Left lung (tissue), 14 donors: ENCODE data around the gene RUSC2. TPM values are rescaled to one million over a fixed set of nuclear protein-coding genes. Genes with fewer than 3 reads are reported as not detected.
A peak's percentile ranks its signal among the peaks of the same experiment; 100 is the strongest.

Experiments
- ATAC-seq: fragments of 200-7000 bp; cut with Tn5 transposase; one replicate; pipeline ENCODE4 v1.9.1; 2020; ENCODE audit warnings: moderate library complexity
- DNase-seq, 4 donors: peaks; one replicate each; pipeline ENCODE4 v3.0.0-alpha.2; 2013 to 2020
- H3K27ac ChIP-seq, 2 donors: fragments of 200-600 bp; sonication (generic) in 1 of 2; one replicate each; pipeline versions ENCODE4 v1.5.0 to v1.8.0; 2020 to 2021
- H3K27me3 ChIP-seq, 2 donors: fragments of 200-600 bp; sonication (generic) in 1 of 2; one replicate each; pipeline versions ENCODE4 v1.5.0 to v1.8.0; 2020 to 2021
- H3K36me3 ChIP-seq, 2 donors: fragments of 200-600 bp; sonication (generic) in 1 of 2; one replicate each; pipeline versions ENCODE4 v1.5.0 to v1.8.0; 2020 to 2021
- H3K4me1 ChIP-seq, 2 donors: fragments of 200-600 bp; one replicate each; pipeline ENCODE4 v1.8.0; 2021
- H3K4me3 ChIP-seq, 2 donors: fragments of 200-600 bp; sonication (generic) in 1 of 2; one replicate each; pipeline versions ENCODE4 v1.5.0 to v1.8.0; 2020 to 2021; ENCODE audit warnings: mild to moderate bottlenecking in 1 of 2
- H3K9me3 ChIP-seq, 2 donors: fragments of 200-600 bp; sonication (generic) in 1 of 2; one replicate each; pipeline versions ENCODE4 v1.5.0 to v1.8.0; 2020 to 2021
- CTCF ChIP-seq, 2 donors: fragments of 200-600 bp; sonication (generic) in 1 of 2; IDR thresholded peaks; one replicate each; pipeline versions ENCODE4 v1.5.0 to v1.8.0; 2021; ENCODE audit warnings: antibody characterized with exemption in 2 of 2
- intact Hi-C, 2 donors: fragments of 100-400 bp; cut with DNase I; formaldehyde crosslinking; loops; one replicate each; pipeline versions ENCODE4 v1.11.2 to v1.14.2; 2022
- long read RNA-seq, 12 donors: library from polyadenylated mRNA in 2 of 12; unstranded in 2 of 12; transcript quantifications; one replicate each; pipeline ENCODE4 v2.0.0 and lab custom pipeline, GENCODE V29; 2019 to 2026
- polyA plus RNA-seq, 6 donors: library from polyadenylated mRNA; unstranded; fragments of 120-200 nt; gene quantifications; one replicate each; pipeline ENCODE4 v1.2.1, GENCODE V29; 2013; ENCODE audit not compliant: insufficient read length in 6 of 6
- total RNA-seq, 2 donors: library from RNA; stranded (reverse); fragmentation: NEBNext Ultra II Directional; extraction: Animal tissue kit (Norgen Biotek cat#: 25700); gene quantifications; one replicate each; pipeline ENCODE4 v1.2.1, GENCODE V29; 2021
- donor health status: DM: no; HTN: yes; CAD: no.
- donor health status: DM: no; HTN: no; CAD: no.

The RUSC2 gene, protein sequence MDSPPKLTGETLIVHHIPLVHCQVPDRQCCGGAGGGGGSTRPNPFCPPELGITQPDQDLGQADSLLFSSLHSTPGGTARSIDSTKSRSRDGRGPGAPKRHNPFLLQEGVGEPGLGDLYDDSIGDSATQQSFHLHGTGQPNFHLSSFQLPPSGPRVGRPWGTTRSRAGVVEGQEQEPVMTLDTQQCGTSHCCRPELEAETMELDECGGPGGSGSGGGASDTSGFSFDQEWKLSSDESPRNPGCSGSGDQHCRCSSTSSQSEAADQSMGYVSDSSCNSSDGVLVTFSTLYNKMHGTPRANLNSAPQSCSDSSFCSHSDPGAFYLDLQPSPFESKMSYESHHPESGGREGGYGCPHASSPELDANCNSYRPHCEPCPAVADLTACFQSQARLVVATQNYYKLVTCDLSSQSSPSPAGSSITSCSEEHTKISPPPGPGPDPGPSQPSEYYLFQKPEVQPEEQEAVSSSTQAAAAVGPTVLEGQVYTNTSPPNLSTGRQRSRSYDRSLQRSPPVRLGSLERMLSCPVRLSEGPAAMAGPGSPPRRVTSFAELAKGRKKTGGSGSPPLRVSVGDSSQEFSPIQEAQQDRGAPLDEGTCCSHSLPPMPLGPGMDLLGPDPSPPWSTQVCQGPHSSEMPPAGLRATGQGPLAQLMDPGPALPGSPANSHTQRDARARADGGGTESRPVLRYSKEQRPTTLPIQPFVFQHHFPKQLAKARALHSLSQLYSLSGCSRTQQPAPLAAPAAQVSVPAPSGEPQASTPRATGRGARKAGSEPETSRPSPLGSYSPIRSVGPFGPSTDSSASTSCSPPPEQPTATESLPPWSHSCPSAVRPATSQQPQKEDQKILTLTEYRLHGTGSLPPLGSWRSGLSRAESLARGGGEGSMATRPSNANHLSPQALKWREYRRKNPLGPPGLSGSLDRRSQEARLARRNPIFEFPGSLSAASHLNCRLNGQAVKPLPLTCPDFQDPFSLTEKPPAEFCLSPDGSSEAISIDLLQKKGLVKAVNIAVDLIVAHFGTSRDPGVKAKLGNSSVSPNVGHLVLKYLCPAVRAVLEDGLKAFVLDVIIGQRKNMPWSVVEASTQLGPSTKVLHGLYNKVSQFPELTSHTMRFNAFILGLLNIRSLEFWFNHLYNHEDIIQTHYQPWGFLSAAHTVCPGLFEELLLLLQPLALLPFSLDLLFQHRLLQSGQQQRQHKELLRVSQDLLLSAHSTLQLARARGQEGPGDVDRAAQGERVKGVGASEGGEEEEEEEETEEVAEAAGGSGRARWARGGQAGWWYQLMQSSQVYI (N-terminal part only)
- total RNA-seq (10 to 100 TPM; 28.2 to 32.2 TPM), polyA plus RNA-seq (10 to 100 TPM; 14.9 to 19.9 (median 16.1) TPM)
- long read RNA-seq, donor 1, full-length matches to known transcripts, result 8 of 17 reads
- long read RNA-seq, donor 1, partial matches to known transcripts, result 9 of 17 reads
- long read RNA-seq, donor 1, other reads (novel, unspliced or antisense), result 0 of 17 reads
- long read RNA-seq, donor 2, partial matches to known transcripts, result 5 of 9 reads
- long read RNA-seq, donor 2, other reads (novel, unspliced or antisense), result 0 of 9 reads
- long read RNA-seq, donor 3, full-length matches to known transcripts, result 2 of 2 reads
- long read RNA-seq, donor 3, partial matches to known transcripts, result 0 of 2 reads
- long read RNA-seq, donor 3, other reads (novel, unspliced or antisense), result 0 of 2 reads
- long read RNA-seq, donor 4, partial matches to known transcripts, result 2 of 4 reads
- long read RNA-seq, donor 4, other reads (novel, unspliced or antisense), result 1 of 4 reads
- long read RNA-seq, donor 5, partial matches to known transcripts, result 13 of 15 reads
- long read RNA-seq, donor 5, other reads (novel, unspliced or antisense), result 0 of 15 reads
- long read RNA-seq, donor 6, partial matches to known transcripts, result 8 of 10 reads
- long read RNA-seq, donor 6, other reads (novel, unspliced or antisense), result 0 of 10 reads
- long read RNA-seq, donor 7, partial matches to known transcripts, result 0 of 1 reads
- long read RNA-seq, donor 7, other reads (novel, unspliced or antisense), result 0 of 1 reads
- long read RNA-seq, donor 8, partial matches to known transcripts, result 0 of 3 reads
- long read RNA-seq, donor 8, other reads (novel, unspliced or antisense), result 0 of 3 reads
- long read RNA-seq, donor 9, result 0 reads
- long read RNA-seq, donor 10, partial matches to known transcripts, result 0 of 2 reads
- long read RNA-seq, donor 10, other reads (novel, unspliced or antisense), result 2 of 2 reads
- long read RNA-seq, donor 11, full-length matches to known transcripts, result 15 of 78 reads
- long read RNA-seq, donor 11, partial matches to known transcripts, result 63 of 78 reads
- long read RNA-seq, donor 11, other reads (novel, unspliced or antisense), result 0 of 78 reads
- long read RNA-seq, donor 12, partial matches to known transcripts, result 0 of 1 reads
- long read RNA-seq, donor 12, other reads (novel, unspliced or antisense), result 0 of 1 reads

DNA sequence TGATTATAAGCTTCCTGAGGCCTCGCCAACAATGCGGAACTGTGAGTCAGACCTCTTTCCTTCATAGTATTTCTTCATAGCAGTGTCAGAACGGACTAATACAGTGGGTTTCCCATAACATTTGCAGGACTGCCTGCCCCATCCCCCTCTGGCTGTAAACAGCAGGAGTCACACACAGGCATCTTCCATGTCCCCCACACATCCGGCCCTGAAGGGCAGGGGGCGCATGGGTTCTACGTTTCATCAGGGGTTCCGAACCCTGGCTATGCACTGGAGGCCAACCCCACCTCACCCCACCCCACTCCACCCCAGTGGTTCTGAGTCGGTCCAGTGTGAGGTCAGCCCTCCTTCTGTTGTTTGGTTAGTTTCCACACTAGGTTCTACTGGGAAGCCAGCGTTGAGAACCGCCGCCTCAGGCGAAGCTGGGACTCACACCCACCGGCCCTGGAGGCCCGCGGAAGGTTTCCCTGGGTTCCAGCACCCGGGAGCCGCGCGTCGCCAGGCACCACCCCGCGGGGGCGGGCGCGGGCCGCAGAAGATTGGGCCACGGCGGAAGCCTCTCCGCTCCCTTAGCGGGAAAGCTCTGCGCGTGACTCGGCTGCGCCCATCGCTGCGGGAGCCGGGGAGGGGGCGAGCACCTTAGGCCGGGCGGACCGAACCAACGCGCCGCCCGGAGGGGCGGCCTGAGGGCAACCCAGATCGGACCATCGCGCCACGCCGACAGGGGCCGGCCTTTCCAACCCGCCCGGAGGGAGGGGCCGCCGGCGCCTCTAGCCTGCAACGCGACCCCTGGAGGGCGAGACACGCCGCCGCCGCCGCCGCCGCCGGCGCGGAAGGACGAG lies at the start of gene RUSC2:
TSS of gene RUSC2 (plus strand) at position 799 of the 842 bp plus-strand sequence. CDS start 56,411 bp downstream, outside the sequence.
- peak; percentile 90 for ATAC-seq
- peak; percentile 25 to 65 for TF ChIP-seq CTCF (IDR thresholded peaks at IDR 0.05)
- DNase-seq, result peak; percentile 86 to 95 (median 90)

DNA sequence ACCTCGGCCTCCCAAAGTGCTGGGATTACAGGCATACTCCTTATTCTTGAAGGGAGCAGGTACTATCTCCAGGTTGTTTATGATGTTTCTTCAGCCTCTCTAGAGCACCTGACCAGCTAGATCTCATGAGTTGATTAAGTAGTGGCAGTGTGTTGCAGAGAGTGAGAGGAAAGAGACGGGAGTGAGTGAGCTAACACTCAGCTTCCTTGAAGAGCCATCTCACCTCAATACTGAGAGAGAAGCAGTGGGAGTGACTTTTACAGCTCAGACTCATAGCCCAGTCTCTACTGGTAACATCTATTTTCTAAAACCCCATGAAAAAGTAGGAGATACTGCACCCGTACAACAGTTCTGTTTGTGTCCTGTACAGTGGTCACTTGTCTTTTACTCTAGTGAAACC lies 43.9 kb upstream of the RUSC2 start:
- DNase-seq, result no peak
- ATAC-seq, result peak; percentile 94

More for the DNA sequence above, at the start of gene RUSC2:
- no peaks in the 10 kb centered on the region for H3K9me3 ChIP-seq
- peak within 1 kb of the TSS; percentile 90 to 94 for H3K27ac ChIP-seq
- peak within 1 kb of the TSS; percentile 68 to 83 for H3K4me3 ChIP-seq
- peaks cover 8 to 26% of the 10 kb centered on the region in 2 donors for H3K4me1 ChIP-seq
- no peaks in the 10 kb centered on the region for H3K36me3 ChIP-seq
- intact Hi-C loops, result loop anchor here (5.0 to 10.0 kb wide), 2 partner anchors 63 to 65 kb away; no protein-coding TSS in a partner anchor
- no peaks in the 10 kb centered on the region for H3K27me3 ChIP-seq

GRCh38 chr9:35448496-35448895 lies 41.4 kb upstream of the RUSC2 start:
- no peaks in the 10 kb centered on the region for H3K4me1 ChIP-seq
- no peak overlapping the region for H3K4me3 ChIP-seq
- no peaks in the 10 kb centered on the region for H3K36me3 ChIP-seq
- H3K27me3 ChIP-seq, result no peaks in the 10 kb centered on the region
- H3K27ac ChIP-seq, result no peak overlapping the region
- no peaks in the 10 kb centered on the region for H3K9me3 ChIP-seq
- ATAC-seq (peak; percentile 15), DNase-seq (no peak)
- TF ChIP-seq CTCF (IDR thresholded peaks at IDR 0.05), result no peak
- intact Hi-C loops, result no loop called here

More for the DNA sequence above, 43.9 kb upstream of the RUSC2 start:
- Histone ChIP-seq H3K4me1 (no peaks in the 10 kb centered on the region), H3K27ac (no peak overlapping the region), H3K4me3 (no peak overlapping the region), H3K9me3 (no peaks in the 10 kb centered on the region), H3K36me3 (no peaks in the 10 kb centered on the region), H3K27me3 (no peaks in the 10 kb centered on the region)
- intact Hi-C loops, result no loop called here
- no peak for TF ChIP-seq CTCF (IDR thresholded peaks at IDR 0.05)
